ENCODE results near the gene TEX22.

GRCh38 chr14:105417690-105418121, 19.4 kb downstream of the TEX22 start:
- TF ChIP-seq CTCF (IDR thresholded peaks at IDR 0.05): no peak
- TF ChIP-seq EZH2 (IDR thresholded peaks at IDR 0.05; ENCODE audit: borderline replicate concordance, insufficient read depth, low read depth, low read length, poor library complexity, severe bottlenecking): no peak
